ENCODE data around the gene WDR11. TPM values are rescaled to one million over a fixed set of nuclear protein-coding genes. Genes with fewer than 3 reads are reported as not detected.

The WDR11 gene
- total RNA-seq, 1 donor from 2014 or later: 45.4 TPM

GRCh38 chr10:120953897-120954296 is 102.7 kb downstream of the WDR11 start:
- no peak for TF ChIP-seq CTCF (conservative IDR thresholded peaks at IDR 0.05)
- Mint-ChIP-seq H3K36me3 (ENCODE audit: low read depth) (no peaks in the 10 kb centered on the region), H3K4me3 (no peak overlapping the region), H3K9me3 (peaks cover 4% of the 10 kb centered on the region), H3K27ac (ENCODE audit: unreplicated experiment) (no peak overlapping the region), H3K4me1 (peaks cover 23% of the 10 kb centered on the region), H3K27me3 (ENCODE audit: low read depth) (peaks cover 23% of the 10 kb centered on the region)
- DNase-seq (ENCODE audit: low read depth, low spot score): no peak

Data from neural crest cell (in vitro differentiated cells).